SK-N-SH (cell line): Measurements from ENCODE around the gene USP31. TPM values are rescaled to one million over a fixed set of nuclear protein-coding genes. Genes with fewer than 3 reads are reported as not detected.

Source experiments
- CTCF ChIA-PET: fragments of 300-600, 350-600 bp; formaldehyde crosslinking; extraction: SDS; loops from one replicate; lab custom pipeline; 2021; lab: Yijun Ruan, JAX
- POLR2A ChIA-PET: fragments of 350-600 bp; sonication (Branson Sonifier 250); formaldehyde crosslinking; extraction: SDS; loops from one replicate; lab custom pipeline; 2020; ENCODE audit warnings: antibody characterized with exemption, inconsistent platforms; lab: Yijun Ruan, JAX
- DNase-seq: peaks from one replicate; pipeline ENCODE4 v3.0.0; 2012
- H2AFZ ChIP-seq: fragments of 200-600 bp; sonication (generic); 2 replicates; pipeline ENCODE4 v1.8.1; 2016; ENCODE audit warnings: antibody characterized with exemption, mild to moderate bottlenecking, low read depth
- H3F3A ChIP-seq: fragments of 200-600 bp; sonication (generic); replicated peaks from 2 replicates; pipeline ENCODE3; 2016; ENCODE audit warnings: antibody characterized with exemption, mild to moderate bottlenecking; ENCODE audit not compliant: insufficient read depth
- H3K27ac ChIP-seq, 2 experiments: fragments of 200-500 bp in 1 of 2; fragments of 200-600 bp in 1 of 2; sonication (Bioruptor generic) in 1 of 2; sonication (generic), shearing (Covaris generic) in 1 of 2; 2 replicates each; pipeline versions ENCODE4 v1.5.1 to v1.6.1; 2014 to 2016; ENCODE audit warnings: low read depth in 2 of 2, inconsistent platforms in 1 of 2, low read length in 1 of 2, mild to moderate bottlenecking in 1 of 2, mixed read lengths in 1 of 2
- H3K27me3 ChIP-seq: fragments of 200-600 bp; sonication (generic), shearing (Covaris generic); 2 replicates; pipeline ENCODE4 v1.6.1; 2016; ENCODE audit warnings: mixed run types; ENCODE audit not compliant: insufficient read depth
- H3K36me3 ChIP-seq, 2 experiments: fragments of 200-500 bp in 1 of 2; fragments of 200-600 bp in 1 of 2; sonication (Bioruptor generic) in 1 of 2; sonication (generic) in 1 of 2; replicated peaks in 1 of 2; 2 replicates each; pipeline versions ENCODE3 to v1.5.1; 2014 to 2016; ENCODE audit warnings: low read length in 1 of 2, mild to moderate bottlenecking in 1 of 2; ENCODE audit not compliant: insufficient read depth in 2 of 2, control insufficient read depth in 1 of 2
- H3K4me1 ChIP-seq, 2 experiments: fragments of 200-500 bp in 1 of 2; fragments of 200-600 bp in 1 of 2; sonication (Bioruptor generic) in 1 of 2; sonication (generic), shearing (Covaris generic) in 1 of 2; 2 replicates each; pipeline versions ENCODE4 v1.5.1 to v1.6.1; 2014 to 2016; ENCODE audit warnings: low read depth in 1 of 2, low read length in 1 of 2, mixed run types in 1 of 2; ENCODE audit not compliant: insufficient read depth in 2 of 2, control insufficient read depth in 1 of 2
- H3K4me2 ChIP-seq: fragments of 200-600 bp; sonication (generic), shearing (Covaris generic); 2 replicates; pipeline ENCODE4 v1.6.1; 2017; ENCODE audit warnings: mixed run types
- H3K4me3 ChIP-seq, 2 experiments: fragments of 200-500 bp in 1 of 2; fragments of 200-600 bp in 1 of 2; sonication (Bioruptor generic) in 1 of 2; sonication (generic), shearing (Covaris generic) in 1 of 2; 2 replicates each; pipeline versions ENCODE4 v1.5.1 to v1.8.1; 2014 to 2016; ENCODE audit warnings: low read depth in 2 of 2, inconsistent platforms in 1 of 2, low read length in 1 of 2, mild to moderate bottlenecking in 1 of 2, mixed read lengths in 1 of 2, moderate library complexity in 1 of 2
- H3K79me2 ChIP-seq: fragments of 200-600 bp; sonication (generic); 2 replicates; pipeline ENCODE4 v1.8.1; 2017; ENCODE audit warnings: mild to moderate bottlenecking; ENCODE audit not compliant: insufficient read depth
- H3K9ac ChIP-seq: fragments of 200-600 bp; sonication (generic); 2 replicates; pipeline ENCODE4 v1.6.1; 2017; ENCODE audit warnings: mixed run types
- H3K9me2 ChIP-seq: fragments of 200-600 bp; sonication (generic); 2 replicates; pipeline ENCODE4 v1.6.1; 2017; ENCODE audit warnings: mixed run types
- H3K9me3 ChIP-seq: fragments of 200-600 bp; sonication (generic); 2 replicates; pipeline ENCODE4 v1.6.1; 2017; ENCODE audit warnings: mixed run types, mild to moderate bottlenecking, moderate library complexity
- H4K20me1 ChIP-seq: fragments of 200-600 bp; sonication (generic); 2 replicates; pipeline ENCODE4 v1.6.1; 2017; ENCODE audit warnings: mild to moderate bottlenecking, mixed run types; ENCODE audit not compliant: insufficient read depth
- CHD2 ChIP-seq: fragments of 150-350 bp; IDR thresholded peaks from 2 replicates; pipeline ENCODE4 v1.6.1; 2018; ENCODE audit warnings: low read length; ENCODE audit not compliant: partially characterized antibody
- FOSL2 ChIP-seq: IDR thresholded peaks from 2 replicates; pipeline ENCODE4 v1.4.0; 2012; ENCODE audit warnings: low read depth, mild to moderate bottlenecking, moderate library complexity, borderline replicate concordance
- JUND ChIP-seq: IDR thresholded peaks from 2 replicates; pipeline ENCODE4 v1.4.0; 2012
- NFIC ChIP-seq: IDR thresholded peaks from 2 replicates; pipeline ENCODE4 v1.4.0; 2012; ENCODE audit warnings: borderline replicate concordance
- NRF1 ChIP-seq: IDR thresholded peaks from 2 replicates; pipeline ENCODE4 v1.6.1; 2012; ENCODE audit warnings: low read depth, mild to moderate bottlenecking, low read length
- RAD21 ChIP-seq: IDR thresholded peaks from 2 replicates; pipeline ENCODE4 v1.6.1; 2012; ENCODE audit warnings: mild to moderate bottlenecking, low read length
- RCOR1 ChIP-seq: fragments of 150-350 bp; IDR thresholded peaks from 2 replicates; pipeline ENCODE4 v1.6.1; 2017; ENCODE audit warnings: antibody characterized with exemption, low read length
- RFX5 ChIP-seq: IDR thresholded peaks from 2 replicates; pipeline ENCODE4 v1.6.1; 2012; ENCODE audit warnings: mild to moderate bottlenecking, improper control_type of control experiment, low read length
- TAF1 ChIP-seq: IDR thresholded peaks from 2 replicates; pipeline ENCODE4 v1.6.1; 2012; ENCODE audit warnings: low read depth, mild to moderate bottlenecking, low read length, moderate library complexity, borderline replicate concordance
- TCF12 ChIP-seq: IDR thresholded peaks from 2 replicates; pipeline ENCODE4 v1.4.0; 2012
- TEAD4 ChIP-seq: IDR thresholded peaks from 2 replicates; pipeline ENCODE4 v1.4.0; 2012; ENCODE audit warnings: mild to moderate bottlenecking, borderline replicate concordance; ENCODE audit not compliant: insufficient read depth
- YY1 ChIP-seq: IDR thresholded peaks from 2 replicates; pipeline ENCODE4 v1.4.0; 2012; ENCODE audit warnings: low read depth, mild to moderate bottlenecking
- WGBS: methylation state at CpG from one replicate; pipeline ENCODE4 v1.1.6; 2017; ENCODE audit warnings: low lambda C conversion rate; 5-methylcytosine and 5-hydroxymethylcytosine counted together
- polyA plus RNA-seq, 3 experiments: library from polyadenylated mRNA; depleted of rRNA; stranded (reverse); fragments of >200 nt; gene quantifications; 2 replicates each; pipeline ENCODE4 v1.2.3, GENCODE V29; 2012
- TF ChIP-seq, protein P1 (sequence below): fragments of 150-350 bp; IDR thresholded peaks from 2 replicates; pipeline ENCODE4 v1.6.1; 2016; ENCODE audit warnings: mild to moderate bottlenecking, low read depth, low read length
- TF ChIP-seq, protein P2 (sequence below): IDR thresholded peaks from 2 replicates; pipeline ENCODE4 v1.4.0; 2012; ENCODE audit warnings: low read depth
- TF ChIP-seq, protein P3 (sequence below): IDR thresholded peaks from 2 replicates; pipeline ENCODE4 v1.6.1; 2012; ENCODE audit warnings: mild to moderate bottlenecking, low read depth, low read length, moderate library complexity
- TF ChIP-seq, protein P4 (sequence below): fragments of 150-350 bp; IDR thresholded peaks from 2 replicates; pipeline ENCODE4 v1.6.1; 2017; ENCODE audit warnings: antibody characterized with exemption, low read length, low read depth, borderline replicate concordance

USP31 gene
- polyA plus RNA-seq, 1 of the 3 experiments (the other 2 are of a cell fraction) = 3.2 TPM

DNA sequence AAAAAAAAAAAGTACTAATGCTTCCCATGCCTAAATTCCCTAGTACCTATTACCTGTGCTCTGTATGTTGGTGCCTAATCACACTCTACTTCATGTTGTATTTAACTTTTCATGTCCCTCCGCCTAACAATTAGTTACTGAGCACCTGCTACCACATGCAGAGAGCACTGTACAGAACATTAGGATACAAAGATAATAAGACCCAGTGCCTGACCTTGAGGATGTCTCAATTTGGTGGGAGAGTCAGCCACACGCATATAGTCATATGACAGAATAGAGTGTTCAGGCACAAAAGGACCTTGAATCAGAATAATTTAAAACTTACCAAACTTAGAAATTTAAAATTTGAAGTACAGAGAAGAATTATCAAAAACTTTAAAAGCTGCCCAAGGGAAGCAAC lies 42.1 kb downstream of the USP31 start:
- WGBS = 92% methylated on average over 2 of the region's 2 CpGs
- H3K4me3 ChIP-seq = no peak overlapping the region
- CTCF ChIA-PET = interaction anchor here (0.9 kb wide), 1 partner anchor 46 kb away, joined by 3 read pairs; no protein-coding TSS in a partner anchor

More for the DNA sequence above, 42.1 kb downstream of the USP31 start:
- Histone ChIP-seq H3K9ac (no peak overlapping the region), H2AFZ (no peak overlapping the region), H3K79me2 (peaks cover 42% of the 10 kb centered on the region), H3F3A (no peaks in the 10 kb centered on the region), H3K9me3 (no peaks in the 10 kb centered on the region), H3K27me3 (no peaks in the 10 kb centered on the region), H3K36me3 (peaks cover 22 to 25% of the 10 kb centered on the region in 2 experiments)
- no peak for DNase-seq
- POLR2A ChIA-PET = no interaction called here
- TF ChIP-seq JUND (no peak), TAF1 (no peak), RFX5 (no peak), TCF12 (no peak), YY1 (no peak), FOSL2 (no peak), TEAD4 (no peak), RAD21 (no peak), NRF1 (no peak), RCOR1 (no peak), NFIC (no peak), CHD2 (no peak)
- TF ChIP-seq, protein P1, sequence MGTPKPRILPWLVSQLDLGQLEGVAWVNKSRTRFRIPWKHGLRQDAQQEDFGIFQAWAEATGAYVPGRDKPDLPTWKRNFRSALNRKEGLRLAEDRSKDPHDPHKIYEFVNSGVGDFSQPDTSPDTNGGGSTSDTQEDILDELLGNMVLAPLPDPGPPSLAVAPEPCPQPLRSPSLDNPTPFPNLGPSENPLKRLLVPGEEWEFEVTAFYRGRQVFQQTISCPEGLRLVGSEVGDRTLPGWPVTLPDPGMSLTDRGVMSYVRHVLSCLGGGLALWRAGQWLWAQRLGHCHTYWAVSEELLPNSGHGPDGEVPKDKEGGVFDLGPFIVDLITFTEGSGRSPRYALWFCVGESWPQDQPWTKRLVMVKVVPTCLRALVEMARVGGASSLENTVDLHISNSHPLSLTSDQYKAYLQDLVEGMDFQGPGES = no peak
- TF ChIP-seq, protein P2, sequence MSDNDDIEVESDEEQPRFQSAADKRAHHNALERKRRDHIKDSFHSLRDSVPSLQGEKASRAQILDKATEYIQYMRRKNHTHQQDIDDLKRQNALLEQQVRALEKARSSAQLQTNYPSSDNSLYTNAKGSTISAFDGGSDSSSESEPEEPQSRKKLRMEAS = no peak
- TF ChIP-seq, protein P3, sequence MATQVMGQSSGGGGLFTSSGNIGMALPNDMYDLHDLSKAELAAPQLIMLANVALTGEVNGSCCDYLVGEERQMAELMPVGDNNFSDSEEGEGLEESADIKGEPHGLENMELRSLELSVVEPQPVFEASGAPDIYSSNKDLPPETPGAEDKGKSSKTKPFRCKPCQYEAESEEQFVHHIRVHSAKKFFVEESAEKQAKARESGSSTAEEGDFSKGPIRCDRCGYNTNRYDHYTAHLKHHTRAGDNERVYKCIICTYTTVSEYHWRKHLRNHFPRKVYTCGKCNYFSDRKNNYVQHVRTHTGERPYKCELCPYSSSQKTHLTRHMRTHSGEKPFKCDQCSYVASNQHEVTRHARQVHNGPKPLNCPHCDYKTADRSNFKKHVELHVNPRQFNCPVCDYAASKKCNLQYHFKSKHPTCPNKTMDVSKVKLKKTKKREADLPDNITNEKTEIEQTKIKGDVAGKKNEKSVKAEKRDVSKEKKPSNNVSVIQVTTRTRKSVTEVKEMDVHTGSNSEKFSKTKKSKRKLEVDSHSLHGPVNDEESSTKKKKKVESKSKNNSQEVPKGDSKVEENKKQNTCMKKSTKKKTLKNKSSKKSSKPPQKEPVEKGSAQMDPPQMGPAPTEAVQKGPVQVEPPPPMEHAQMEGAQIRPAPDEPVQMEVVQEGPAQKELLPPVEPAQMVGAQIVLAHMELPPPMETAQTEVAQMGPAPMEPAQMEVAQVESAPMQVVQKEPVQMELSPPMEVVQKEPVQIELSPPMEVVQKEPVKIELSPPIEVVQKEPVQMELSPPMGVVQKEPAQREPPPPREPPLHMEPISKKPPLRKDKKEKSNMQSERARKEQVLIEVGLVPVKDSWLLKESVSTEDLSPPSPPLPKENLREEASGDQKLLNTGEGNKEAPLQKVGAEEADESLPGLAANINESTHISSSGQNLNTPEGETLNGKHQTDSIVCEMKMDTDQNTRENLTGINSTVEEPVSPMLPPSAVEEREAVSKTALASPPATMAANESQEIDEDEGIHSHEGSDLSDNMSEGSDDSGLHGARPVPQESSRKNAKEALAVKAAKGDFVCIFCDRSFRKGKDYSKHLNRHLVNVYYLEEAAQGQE = no peak
- TF ChIP-seq, protein P4, sequence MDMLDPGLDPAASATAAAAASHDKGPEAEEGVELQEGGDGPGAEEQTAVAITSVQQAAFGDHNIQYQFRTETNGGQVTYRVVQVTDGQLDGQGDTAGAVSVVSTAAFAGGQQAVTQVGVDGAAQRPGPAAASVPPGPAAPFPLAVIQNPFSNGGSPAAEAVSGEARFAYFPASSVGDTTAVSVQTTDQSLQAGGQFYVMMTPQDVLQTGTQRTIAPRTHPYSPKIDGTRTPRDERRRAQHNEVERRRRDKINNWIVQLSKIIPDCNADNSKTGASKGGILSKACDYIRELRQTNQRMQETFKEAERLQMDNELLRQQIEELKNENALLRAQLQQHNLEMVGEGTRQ = no peak
- TF ChIP-seq, all 33 proteins: peak for 0
- Histone ChIP-seq H3K4me1 (peaks cover 0 to 4% of the 10 kb centered on the region in 2 experiments; a peak in 1 of 4 replicates), H3K4me2 (no peak overlapping the region), H3K9me2 (no peaks in the 10 kb centered on the region), H3K27ac (no peak overlapping the region), H4K20me1 (no peaks in the 10 kb centered on the region; the same call in 1 of the 2 replicates)
